HepG2 (cell line): ENCODE results near the gene PTPN20. TPM values are rescaled to one million over a fixed set of nuclear protein-coding genes. Genes with fewer than 3 reads are reported as not detected.

Experiments
- ARID5B ChIP-seq: IDR thresholded peaks from 2 replicates; pipeline ENCODE4 v1.4.0; 2020; ENCODE audit warnings: mild to moderate bottlenecking, missing genetic modification reagents
- CCAR2 ChIP-seq: fragments of 200-400 bp; formaldehyde crosslinking; optimal IDR thresholded peaks from 2 replicates; pipeline ENCODE3; 2018; ENCODE audit warnings: low read depth, mild to moderate bottlenecking, low read length, moderate library complexity
- HOXA7 ChIP-seq: sonication (generic); formaldehyde crosslinking; IDR thresholded peaks from 2 replicates; pipeline ENCODE4 v1.8.1; 2022; ENCODE audit warnings: mild to moderate bottlenecking, missing genetic modification reagents, moderate library complexity
- SMAD3 ChIP-seq: sonication (generic); formaldehyde crosslinking; IDR thresholded peaks from 2 replicates; pipeline ENCODE4 v1.4.0; 2020; ENCODE audit warnings: missing genetic modification reagents
- TFDP2 ChIP-seq: sonication (generic); formaldehyde crosslinking; IDR thresholded peaks from 2 replicates; pipeline ENCODE4 v1.4.0; 2020; ENCODE audit warnings: missing genetic modification reagents
- XBP1 ChIP-seq: sonication (generic); formaldehyde crosslinking; IDR thresholded peaks from 2 replicates; pipeline ENCODE4 v1.5.0; 2020; ENCODE audit warnings: missing genetic modification reagents
- ZNF709 ChIP-seq: sonication (generic); formaldehyde crosslinking; IDR thresholded peaks from 2 replicates; pipeline ENCODE4 v1.5.0; 2020; ENCODE audit warnings: mild to moderate bottlenecking, missing genetic modification reagents
- ZNF777 ChIP-seq: sonication (generic); formaldehyde crosslinking; IDR thresholded peaks from 2 replicates; pipeline ENCODE4 v1.4.0; 2020; ENCODE audit warnings: missing genetic modification reagents
- polyA plus RNA-seq, 8 experiments: library from polyadenylated mRNA; depleted of rRNA in 3 of 8; stranded (reverse) in 7 of 8; unstranded in 1 of 8; fragments of >200 nt; fragmentation: Illumina TruSeq in 4 of 8; extraction: Trizol in 4 of 8; gene quantifications; 2 replicates each; pipeline versions ENCODE4 v1.2.1 to v1.2.3, GENCODE V29; 2011 to 2016; ENCODE audit warnings: low read depth in 4 of 8, missing spikeins in 1 of 8, mixed read lengths in 1 of 8; ENCODE audit not compliant: insufficient read depth in 1 of 8
- total RNA-seq, 5 experiments: library from RNA; depleted of rRNA; stranded (reverse); fragments of >200 nt; fragmentation: Illumina TruSeq; extraction: Trizol; gene quantifications; 2 replicates each; pipeline ENCODE4 v1.2.3, GENCODE V29; 2016; ENCODE audit warnings: low read depth in 1 of 5

PTPN20 gene
- total and polyA plus RNA-seq, 2 of the 13 experiments (the other 11 are each of a cell fraction or from before 2014, with no cell fraction given): not detected

- no peak for TF ChIP-seq CCAR2
- no peak for TF ChIP-seq XBP1 (CRISPR knock-in tag)
- no peak for TF ChIP-seq ZNF709 (CRISPR knock-in tag)
- no peak for TF ChIP-seq TFDP2 (CRISPR knock-in tag)
- TF ChIP-seq ZNF777 (CRISPR knock-in tag): no peak
- TF ChIP-seq SMAD3 (CRISPR knock-in tag): no peak
- no peak for TF ChIP-seq HOXA7
- TF ChIP-seq ARID5B: no peak
These were observed 122.5 kb downstream of the PTPN20 start (continued) for GRCh38 chr10:47033541-47034270.
